HCEC 1CT (cell line): ENCODE results near the gene PAPOLG.
"Not testable (repeated sequence)": the region's sequence is repeated elsewhere in the genome, so short reads cannot be mapped to it uniquely, and the experiment has no call there.

ENCODE experiments used
- DNase-seq: peaks from one replicate; pipeline ENCODE4 v3.0.0-alpha.2; 2017

The PAPOLG gene

GRCh38 chr2:60778352-60778751 is 22.3 kb downstream of the PAPOLG start:
- DNase-seq, result no peak

GRCh38 chr2:60779426-60779825 is 23.4 kb downstream of the PAPOLG start:
- no peak for DNase-seq

- no peak for DNase-seq
Observed at GRCh38 chr2:60780721-60781120, 24.7 kb downstream of the PAPOLG start.

GRCh38 chr2:60793169-60793568 is 37.1 kb downstream of the PAPOLG start:
- DNase-seq, result no peak

GRCh38 chr2:60794271-60794863 is 38.3 kb downstream of the PAPOLG start:
- peak; percentile 36 for DNase-seq

- peak; percentile 3 for DNase-seq
Observed at GRCh38 chr2:60796573-60797509, 40.8 kb downstream of the PAPOLG start.

GRCh38 chr2:60804473-60804872 is 48.4 kb downstream of the PAPOLG start:
- no peak for DNase-seq

GRCh38 chr2:60806595-60806987 is 50.5 kb downstream of the PAPOLG start:
- DNase-seq, result no peak

GRCh38 chr2:60806988-60807681 is 51.1 kb downstream of the PAPOLG start:
- DNase-seq, result peak; percentile 58

GRCh38 chr2:60808330-60808801 is 52.3 kb downstream of the PAPOLG start:
- DNase-seq, result no peak

GRCh38 chr2:60811491-60812375 is 55.7 kb downstream of the PAPOLG start:
- DNase-seq, result no peak

GRCh38 chr2:60817191-60817590 is 61.1 kb downstream of the PAPOLG start:
- not testable (repeated sequence) for DNase-seq

- DNase-seq, result no peak
Observed at GRCh38 chr2:60818272-60818671, 62.2 kb downstream of the PAPOLG start.

- no peak for DNase-seq
Observed at GRCh38 chr2:60819155-60819862, 63.2 kb downstream of the PAPOLG start.

GRCh38 chr2:60819936-60820335 is 63.9 kb downstream of the PAPOLG start:
- DNase-seq, result no peak

GRCh38 chr2:60820416-60821132 is 64.5 kb downstream of the PAPOLG start:
- DNase-seq, result no peak

GRCh38 chr2:60821133-60821469 is 65.0 kb downstream of the PAPOLG start:
- DNase-seq, result no peak

- DNase-seq, result no peak
Observed at GRCh38 chr2:60821587-60822302, 65.7 kb downstream of the PAPOLG start.

- no peak for DNase-seq
Observed at GRCh38 chr2:60822987-60823386, 66.9 kb downstream of the PAPOLG start.

GRCh38 chr2:60823694-60824305 is 67.7 kb downstream of the PAPOLG start:
- no peak for DNase-seq
